ENCODE measurements around the gene DRC7. TPM values are rescaled to one million over a fixed set of nuclear protein-coding genes. Genes with fewer than 3 reads are reported as not detected.

DRC7 gene
- total and polyA plus RNA-seq, 10 of the 15 experiments (the other 5 are each of a cell fraction or from before 2014, with no cell fraction given), result 0.06 to 0.49 (median 0.14) TPM; not detected in 4

DNA sequence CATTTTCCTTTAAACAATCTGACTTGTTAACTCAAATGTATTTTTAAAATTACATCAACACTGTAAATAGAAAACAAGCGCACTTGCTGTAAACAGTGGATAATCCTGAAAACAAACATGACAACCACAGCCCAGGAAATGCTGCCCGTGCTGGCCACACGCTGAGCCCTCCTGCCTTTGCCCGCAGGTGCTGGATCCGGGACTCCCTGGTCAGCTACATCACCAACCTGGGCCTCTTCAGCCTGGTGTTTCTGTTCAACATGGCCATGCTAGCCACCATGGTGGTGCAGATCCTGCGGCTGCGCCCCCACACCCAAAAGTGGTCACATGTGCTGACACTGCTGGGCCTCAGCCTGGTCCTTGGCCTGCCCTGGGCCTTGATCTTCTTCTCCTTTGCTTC is 33.1 kb upstream of the DRC7 start (continued):
- TF ChIP-seq TCF3 (IDR thresholded peaks at IDR 0.05; ENCODE audit: borderline replicate concordance, insufficient read depth, low read depth, low read length) (no peak), SREBF2 (IDR thresholded peaks at IDR 0.05; ENCODE audit: low read length) (no peak), WRNIP1 (IDR thresholded peaks at IDR 0.05; ENCODE audit: borderline replicate concordance, low read depth, low read length) (no peak)

DNA sequence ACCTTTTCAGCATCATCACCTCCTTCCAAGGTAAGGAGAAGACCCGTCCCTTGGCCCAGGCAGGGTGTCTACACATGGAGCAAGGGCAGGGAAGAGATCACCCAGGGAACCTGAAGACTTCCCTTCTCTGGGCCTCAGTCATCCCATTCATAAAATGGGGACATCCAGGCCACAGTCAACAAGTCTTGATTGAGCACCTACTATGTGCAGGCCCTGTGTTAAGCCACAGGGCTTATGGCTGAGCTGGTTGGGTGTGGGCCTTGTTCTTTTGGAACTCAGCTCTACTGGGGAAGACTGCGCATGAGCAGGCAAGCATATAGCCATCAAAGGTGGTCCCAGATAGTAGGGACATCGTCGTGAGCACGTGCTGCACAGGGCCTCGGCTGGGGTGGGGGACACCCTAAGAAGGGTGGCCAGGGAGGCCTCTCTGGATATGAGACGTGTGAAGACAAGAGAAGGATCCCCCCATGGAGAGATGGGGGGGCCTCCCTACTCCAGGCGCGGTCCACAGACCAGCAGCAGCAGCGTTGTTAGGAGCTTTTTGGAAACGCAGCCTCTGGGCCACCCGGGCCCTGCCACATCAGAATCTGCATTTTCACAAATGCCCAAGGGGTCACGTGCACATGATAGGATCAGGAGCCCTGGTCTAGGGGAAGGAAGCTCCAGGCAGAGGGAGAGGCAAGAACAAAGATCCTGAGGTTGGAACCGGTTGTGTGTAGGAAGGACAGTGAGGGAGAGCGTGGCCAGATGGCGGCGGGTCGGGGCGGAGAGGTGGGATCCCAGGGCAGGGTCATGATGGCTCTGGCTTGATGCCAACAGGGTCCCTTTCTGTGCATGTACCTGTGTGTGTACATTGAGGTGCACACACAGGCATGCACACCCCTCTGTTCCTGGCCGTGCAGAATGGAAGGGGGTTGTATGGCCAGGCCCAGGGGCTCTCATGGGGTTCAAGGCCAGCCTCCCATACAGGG is 32.4 kb upstream of the DRC7 start:
- no peak for TF ChIP-seq HDGF (IDR thresholded peaks at IDR 0.05)
- TF ChIP-seq NRF1 (conservative IDR thresholded peaks at IDR 0.05; ENCODE audit: low read depth, low read length), result no peak
- TF ChIP-seq ATF2 (IDR thresholded peaks at IDR 0.05; ENCODE audit: low read length), result no peak
- no peak for TF ChIP-seq EED (IDR thresholded peaks at IDR 0.05; ENCODE audit: low read depth)
- no peak for TF ChIP-seq ZBED1 (IDR thresholded peaks at IDR 0.05; ENCODE audit: borderline replicate concordance)
- no peak for TF ChIP-seq KLF5 (IDR thresholded peaks at IDR 0.05; ENCODE audit: partially characterized antibody)
- no peak for TF ChIP-seq KAT2A (conservative IDR thresholded peaks at IDR 0.05; ENCODE audit: control insufficient read depth, low read depth, low read length)
- ChIA-PET CTCF (interaction anchor here (0.7 kb wide), 1 partner anchor 34 kb away, joined by 3 read pairs; the partner anchor contains the start of gene ADGRG1), SMC1A (ENCODE audit: uncharacterized antibody, unreplicated experiment) (interaction anchor here (1.1 kb wide), 1 partner anchor 73 kb away, joined by 3 read pairs; the partner anchor contains the start of gene KATNB1), RAD21 (ENCODE audit: unreplicated experiment) (interaction anchor here (0.6 kb wide), 1 partner anchor 273 kb away, joined by 3 read pairs; no protein-coding TSS in a partner anchor), POLR2A (no interaction called here)
- Histone ChIP-seq H4K20me1 (ENCODE audit: control insufficient read depth, insufficient read depth) (no peaks in the 10 kb centered on the region), H2AFZ (ENCODE audit: control insufficient read depth, low read depth, low read length) (no peak overlapping the region), H3K36me3 (ENCODE audit: control insufficient read depth in 2 of 2, insufficient read depth in 2 of 2, low read length in 1 of 2) (no peaks in the 10 kb centered on the region), H3K79me2 (ENCODE audit: control insufficient read depth, insufficient read depth, low read length) (no peaks in the 10 kb centered on the region), H3K4me1 (ENCODE audit: control insufficient read depth, insufficient read depth, low read length) (no peaks in the 10 kb centered on the region), H3K27ac (ENCODE audit: control insufficient read depth, insufficient read depth) (no peak overlapping the region), H3K9ac (ENCODE audit: control insufficient read depth, insufficient read depth, low read length) (no peak overlapping the region), H3K27me3 (replicated peaks in 1 of 2; ENCODE audit: control insufficient read depth in 2 of 2, insufficient read depth in 2 of 2, low read length in 1 of 2) (no peaks in the 10 kb centered on the region; a peak in 1 of 4 replicates), H3K4me3 (no peak overlapping the region), H3K9me3 (replicated peaks; ENCODE audit: control insufficient read depth, insufficient read depth, low read length) (no peaks in the 10 kb centered on the region), H3K4me2 (ENCODE audit: control insufficient read depth, insufficient read depth) (no peak overlapping the region)
- BruUV-seq (replicated peaks), result no TSS peak
- WGBS (ENCODE audit: insufficient coverage, insufficient replicate concordance, low lambda C conversion rate, missing lambda C conversion rate), result 45% methylated on average over 20 of the region's 20 CpGs
- intact Hi-C loops (cut with micrococcal nuclease; ENCODE audit: unreplicated experiment), result no loop called here
- in situ Hi-C loops (cut with MboI), result no loop called here
- FAIRE-seq (no peak), ATAC-seq (no peak), DNase-seq (ENCODE audit: low read depth, low spot score) (no peak)
